K562 (cell line): ENCODE measurements around the gene CDX1.

Source experiments
- JUNB ChIP-seq: fragments of 450-650 bp; formaldehyde crosslinking; conservative IDR thresholded peaks from 2 replicates; pipeline ENCODE4 v1.4.0; 2020; ENCODE audit warnings: mild to moderate bottlenecking
- TCF7L2 ChIP-seq: fragments of 150-350 bp; IDR thresholded peaks from 2 replicates; pipeline ENCODE4 v1.6.1; 2016; ENCODE audit warnings: low read depth, mild to moderate bottlenecking, low read length, moderate library complexity
- TF ChIP-seq, protein P1 (sequence below), 3 experiments: IDR thresholded peaks in 2 of 3; conservative IDR thresholded peaks in 1 of 3; 2 replicates each; pipeline ENCODE4 v1.5.1; 2011 to 2012; ENCODE audit warnings: low read length in 3 of 3, mild to moderate bottlenecking in 3 of 3, control low read depth in 2 of 3, improper control_type of control experiment in 1 of 3, inconsistent platforms in 1 of 3, low read depth in 1 of 3, mixed read lengths in 1 of 3, moderate library complexity in 1 of 3; ENCODE audit not compliant: insufficient read depth in 2 of 3
- TF ChIP-seq, protein P2 (sequence below), 2 experiments: fragments of 450-650 bp; formaldehyde crosslinking in 1 of 2; IDR thresholded peaks; 2 replicates each; pipeline versions ENCODE4 v1.4.0 to v1.6.1; 2014 to 2020; ENCODE audit warnings: mild to moderate bottlenecking in 2 of 2, borderline replicate concordance in 1 of 2, low read depth in 1 of 2

DNA sequence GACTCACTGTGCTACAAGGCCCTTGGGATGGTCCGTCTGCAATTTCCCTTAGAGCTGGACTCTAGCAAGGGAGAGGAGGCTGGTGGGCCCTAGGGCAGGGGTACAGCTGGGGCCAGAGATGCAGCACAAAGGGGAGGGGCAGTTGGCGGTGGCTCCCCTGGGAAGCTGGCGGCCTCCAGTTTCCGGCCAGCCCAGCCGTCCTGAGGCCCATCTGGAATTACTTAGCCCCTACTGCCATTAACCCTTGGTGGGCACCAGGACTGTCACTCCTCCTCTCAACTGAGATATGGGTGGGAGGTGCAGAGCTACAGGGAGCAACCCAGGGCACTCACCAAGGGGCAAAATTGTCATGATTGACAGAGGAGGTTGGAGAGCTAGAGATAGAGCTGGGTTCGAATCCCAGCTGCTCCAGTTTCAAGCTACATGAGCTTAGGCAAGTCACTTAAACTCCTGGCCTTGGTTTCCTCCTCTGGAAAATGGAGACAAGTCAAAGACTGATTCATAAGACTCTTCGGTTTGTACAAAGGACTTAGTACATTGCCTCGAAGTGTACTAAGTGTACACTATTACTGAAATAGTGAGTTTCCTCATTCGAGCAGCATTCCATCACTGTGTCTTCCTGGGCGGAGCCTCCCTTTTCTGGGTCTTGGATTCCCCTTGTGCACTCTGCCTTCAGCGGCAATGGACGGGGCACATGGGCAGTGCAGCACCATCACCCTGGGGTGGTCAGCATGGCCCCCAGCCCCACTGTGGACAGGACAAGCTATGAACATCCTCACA, 8.2 kb upstream of the CDX1 start:
- TF ChIP-seq, protein P1, sequence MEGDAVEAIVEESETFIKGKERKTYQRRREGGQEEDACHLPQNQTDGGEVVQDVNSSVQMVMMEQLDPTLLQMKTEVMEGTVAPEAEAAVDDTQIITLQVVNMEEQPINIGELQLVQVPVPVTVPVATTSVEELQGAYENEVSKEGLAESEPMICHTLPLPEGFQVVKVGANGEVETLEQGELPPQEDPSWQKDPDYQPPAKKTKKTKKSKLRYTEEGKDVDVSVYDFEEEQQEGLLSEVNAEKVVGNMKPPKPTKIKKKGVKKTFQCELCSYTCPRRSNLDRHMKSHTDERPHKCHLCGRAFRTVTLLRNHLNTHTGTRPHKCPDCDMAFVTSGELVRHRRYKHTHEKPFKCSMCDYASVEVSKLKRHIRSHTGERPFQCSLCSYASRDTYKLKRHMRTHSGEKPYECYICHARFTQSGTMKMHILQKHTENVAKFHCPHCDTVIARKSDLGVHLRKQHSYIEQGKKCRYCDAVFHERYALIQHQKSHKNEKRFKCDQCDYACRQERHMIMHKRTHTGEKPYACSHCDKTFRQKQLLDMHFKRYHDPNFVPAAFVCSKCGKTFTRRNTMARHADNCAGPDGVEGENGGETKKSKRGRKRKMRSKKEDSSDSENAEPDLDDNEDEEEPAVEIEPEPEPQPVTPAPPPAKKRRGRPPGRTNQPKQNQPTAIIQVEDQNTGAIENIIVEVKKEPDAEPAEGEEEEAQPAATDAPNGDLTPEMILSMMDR (IDR thresholded peaks at IDR 0.05 in 2 of 3, conservative IDR thresholded peaks at IDR 0.05 in 1 of 3; ENCODE audit: insufficient read depth in 2 of 3, low read depth in 1 of 3, low read length in 3 of 3) = no peak
- TF ChIP-seq JUNB (CRISPR knock-in tag) (no peak), TCF7L2 (no peak)
- TF ChIP-seq, protein P2, sequence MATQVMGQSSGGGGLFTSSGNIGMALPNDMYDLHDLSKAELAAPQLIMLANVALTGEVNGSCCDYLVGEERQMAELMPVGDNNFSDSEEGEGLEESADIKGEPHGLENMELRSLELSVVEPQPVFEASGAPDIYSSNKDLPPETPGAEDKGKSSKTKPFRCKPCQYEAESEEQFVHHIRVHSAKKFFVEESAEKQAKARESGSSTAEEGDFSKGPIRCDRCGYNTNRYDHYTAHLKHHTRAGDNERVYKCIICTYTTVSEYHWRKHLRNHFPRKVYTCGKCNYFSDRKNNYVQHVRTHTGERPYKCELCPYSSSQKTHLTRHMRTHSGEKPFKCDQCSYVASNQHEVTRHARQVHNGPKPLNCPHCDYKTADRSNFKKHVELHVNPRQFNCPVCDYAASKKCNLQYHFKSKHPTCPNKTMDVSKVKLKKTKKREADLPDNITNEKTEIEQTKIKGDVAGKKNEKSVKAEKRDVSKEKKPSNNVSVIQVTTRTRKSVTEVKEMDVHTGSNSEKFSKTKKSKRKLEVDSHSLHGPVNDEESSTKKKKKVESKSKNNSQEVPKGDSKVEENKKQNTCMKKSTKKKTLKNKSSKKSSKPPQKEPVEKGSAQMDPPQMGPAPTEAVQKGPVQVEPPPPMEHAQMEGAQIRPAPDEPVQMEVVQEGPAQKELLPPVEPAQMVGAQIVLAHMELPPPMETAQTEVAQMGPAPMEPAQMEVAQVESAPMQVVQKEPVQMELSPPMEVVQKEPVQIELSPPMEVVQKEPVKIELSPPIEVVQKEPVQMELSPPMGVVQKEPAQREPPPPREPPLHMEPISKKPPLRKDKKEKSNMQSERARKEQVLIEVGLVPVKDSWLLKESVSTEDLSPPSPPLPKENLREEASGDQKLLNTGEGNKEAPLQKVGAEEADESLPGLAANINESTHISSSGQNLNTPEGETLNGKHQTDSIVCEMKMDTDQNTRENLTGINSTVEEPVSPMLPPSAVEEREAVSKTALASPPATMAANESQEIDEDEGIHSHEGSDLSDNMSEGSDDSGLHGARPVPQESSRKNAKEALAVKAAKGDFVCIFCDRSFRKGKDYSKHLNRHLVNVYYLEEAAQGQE (IDR thresholded peaks at IDR 0.05; ENCODE audit: borderline replicate concordance) = no peak
- TF ChIP-seq, protein P2 (CRISPR knock-in tag; IDR thresholded peaks at IDR 0.05; ENCODE audit: low read depth) = no peak
